GM21529 (cell line): ENCODE results near the gene BACH2.
"Not testable (repeated sequence)": the region's sequence is repeated elsewhere in the genome, so short reads cannot be mapped to it uniquely, and the experiment has no call there.

Source experiments
- ATAC-seq: cut with Tn5 transposase; IDR thresholded peaks from one replicate; pipeline ENCODE4 v1.9.1; 2021; ENCODE audit not compliant: unreplicated experiment

The BACH2 gene

GRCh38 chr6:89977808-89978748 is 318.6 kb downstream of the BACH2 start:
- no peak for ATAC-seq

GRCh38 chr6:89976694-89977020 is 320.0 kb downstream of the BACH2 start:
- ATAC-seq: no peak

GRCh38 chr6:89975991-89976693 is 320.5 kb downstream of the BACH2 start:
- ATAC-seq: no peak

- no peak for ATAC-seq
Observed at GRCh38 chr6:89975366-89975765, 321.3 kb downstream of the BACH2 start.

DNA sequence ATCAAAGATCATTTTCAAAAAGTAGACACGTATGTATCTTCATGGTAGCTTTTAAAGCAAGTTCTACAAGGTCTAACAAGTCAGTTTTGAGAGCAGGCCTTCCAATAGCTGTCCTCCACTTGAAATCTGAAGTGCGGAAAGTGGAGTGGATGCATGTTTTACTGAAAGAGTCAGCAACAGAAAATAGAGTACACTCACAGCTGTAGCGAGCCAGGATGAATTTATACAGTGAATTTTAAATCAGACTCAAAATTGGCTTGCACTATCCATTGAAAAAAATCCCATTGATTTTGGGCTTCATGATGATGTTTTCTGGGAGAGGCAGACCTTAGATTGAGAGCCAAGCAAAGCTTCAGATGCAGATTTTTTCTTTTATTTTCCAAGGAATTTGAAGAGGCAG is 321.8 kb downstream of the BACH2 start:
- no peak for ATAC-seq

DNA sequence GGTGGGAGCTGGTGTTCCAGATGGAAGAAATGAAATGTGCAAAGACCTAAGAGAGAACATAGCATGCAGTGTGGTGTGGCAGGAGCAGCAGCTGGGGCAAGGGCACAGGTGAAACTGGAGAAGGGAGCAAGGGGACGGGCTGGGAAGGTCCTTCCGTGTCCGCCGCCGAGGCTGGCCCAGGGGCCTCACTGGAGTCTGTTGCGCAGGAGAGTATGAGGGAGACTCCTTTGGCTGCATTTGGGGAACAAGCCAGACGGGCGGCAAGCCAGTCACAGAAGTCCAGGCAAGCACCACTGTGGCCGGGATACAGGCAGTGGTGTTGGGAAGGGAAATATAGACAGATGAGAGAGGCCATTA is 324.6 kb downstream of the BACH2 start:
- no peak for ATAC-seq

- ATAC-seq: not testable (repeated sequence)
Observed at GRCh38 chr6:89971338-89972024, 325.2 kb downstream of the BACH2 start.

- ATAC-seq: no peak
Observed at GRCh38 chr6:89970609-89971337, 325.9 kb downstream of the BACH2 start.

DNA sequence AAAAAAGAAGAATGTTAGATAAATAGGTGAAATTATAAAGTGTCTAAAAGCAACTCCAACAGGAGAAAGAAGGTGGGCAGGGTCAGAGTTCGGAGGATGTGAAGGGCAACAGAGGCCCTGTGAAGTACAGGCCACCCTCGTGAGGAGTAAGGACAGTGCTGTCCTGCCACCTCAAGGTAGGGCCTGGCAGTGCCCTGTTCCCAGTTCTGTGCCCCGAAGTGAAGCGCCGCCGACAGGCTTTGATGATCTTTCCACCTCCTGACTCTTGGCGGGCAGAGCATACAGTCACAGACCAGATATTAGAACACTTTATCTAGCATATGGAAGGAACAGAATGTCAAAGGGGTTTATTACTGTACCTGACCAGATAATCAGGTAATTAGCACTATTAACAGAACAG is 326.6 kb downstream of the BACH2 start:
- no peak for ATAC-seq

DNA sequence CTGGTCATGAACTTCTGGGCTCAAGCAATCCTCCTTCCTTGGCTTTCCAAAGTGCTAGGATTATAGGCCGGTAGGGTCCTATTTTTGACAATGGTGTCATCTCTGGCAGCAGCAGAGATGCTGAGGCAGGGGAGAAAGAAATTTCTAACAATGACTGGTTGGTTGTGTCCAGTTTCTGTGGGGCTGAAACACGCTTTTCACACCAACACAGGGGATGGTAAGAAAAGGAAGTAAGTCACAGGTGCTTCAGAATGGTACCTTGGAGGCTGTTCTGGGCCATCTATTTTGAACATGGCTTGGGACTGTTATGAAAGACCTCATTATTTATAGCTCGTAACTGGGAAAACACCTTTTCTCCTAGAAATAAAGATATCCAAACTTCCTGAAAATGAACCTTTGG is 329.7 kb downstream of the BACH2 start:
- no peak for ATAC-seq

DNA sequence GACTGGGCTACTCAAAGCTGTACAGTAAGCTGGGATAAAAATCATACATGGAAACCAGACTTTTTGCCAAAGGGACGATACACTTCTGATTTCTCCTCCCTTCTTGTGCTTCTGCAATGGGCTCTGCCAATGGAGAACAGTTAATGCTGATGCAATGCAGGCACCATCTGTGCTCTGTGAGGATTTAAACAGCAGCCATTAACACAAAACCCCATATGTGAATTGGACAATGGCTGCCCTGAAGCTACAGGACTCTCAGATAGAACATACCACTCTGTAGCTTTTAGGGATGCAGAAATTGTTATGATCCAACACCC is 330.5 kb downstream of the BACH2 start:
- ATAC-seq: no peak

DNA sequence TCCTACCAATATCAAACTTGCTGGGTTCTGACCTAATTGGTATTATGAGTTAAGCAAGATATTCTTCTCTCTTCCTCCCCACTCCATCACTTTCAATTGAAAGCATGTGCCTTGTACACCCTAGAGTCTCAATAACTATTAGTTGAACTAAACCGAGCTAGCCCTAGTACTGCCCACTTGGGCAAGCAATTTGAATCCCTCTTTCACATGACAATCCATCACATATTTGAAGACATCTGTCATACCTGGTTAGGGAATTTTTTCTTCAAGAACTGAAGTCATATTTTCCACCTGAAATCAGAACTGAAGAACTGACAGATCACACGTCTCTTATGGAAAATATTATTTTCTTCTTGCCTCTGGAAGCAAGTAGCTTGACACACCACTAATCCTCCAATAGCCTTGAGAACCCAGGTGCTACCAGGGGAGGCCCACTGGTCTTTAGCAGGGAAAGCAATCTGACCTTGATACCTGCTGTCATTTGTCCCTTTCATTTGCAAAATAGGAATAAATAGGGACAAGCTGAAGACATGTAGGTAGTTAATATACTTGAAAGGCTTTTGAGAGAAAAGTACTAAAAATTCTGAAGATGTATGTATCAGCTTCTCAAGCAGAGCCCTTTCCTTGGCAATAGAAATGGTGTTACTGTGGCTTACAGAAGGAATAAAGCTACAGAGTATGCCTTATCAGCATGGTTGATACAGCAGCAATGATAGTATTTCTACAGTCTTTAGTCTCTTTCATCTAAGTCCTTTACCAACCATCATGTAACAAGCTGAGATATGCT is 331.0 kb downstream of the BACH2 start:
- no peak for ATAC-seq

DNA sequence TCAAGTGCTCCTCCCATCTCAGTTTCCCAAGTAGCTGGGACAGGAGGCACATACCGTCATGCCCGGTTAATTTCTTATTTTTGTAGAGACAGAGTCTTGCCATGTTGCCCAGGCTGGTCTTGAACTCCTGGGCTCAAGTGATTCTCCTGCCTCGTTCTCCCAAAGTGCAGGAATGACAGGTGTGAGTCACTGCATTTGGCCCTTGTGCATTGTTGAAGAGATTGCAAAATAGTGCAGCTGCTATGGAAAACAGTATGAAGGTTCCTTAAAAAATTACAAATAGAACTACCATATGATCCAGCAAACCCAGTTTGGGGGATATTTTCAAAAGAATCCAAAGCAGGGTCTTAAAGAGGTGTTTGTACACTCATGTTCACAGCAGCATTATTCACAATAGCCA is 333.3 kb downstream of the BACH2 start:
- ATAC-seq: no peak

GRCh38 chr6:89961481-89961880 is 335.2 kb downstream of the BACH2 start:
- no peak for ATAC-seq

DNA sequence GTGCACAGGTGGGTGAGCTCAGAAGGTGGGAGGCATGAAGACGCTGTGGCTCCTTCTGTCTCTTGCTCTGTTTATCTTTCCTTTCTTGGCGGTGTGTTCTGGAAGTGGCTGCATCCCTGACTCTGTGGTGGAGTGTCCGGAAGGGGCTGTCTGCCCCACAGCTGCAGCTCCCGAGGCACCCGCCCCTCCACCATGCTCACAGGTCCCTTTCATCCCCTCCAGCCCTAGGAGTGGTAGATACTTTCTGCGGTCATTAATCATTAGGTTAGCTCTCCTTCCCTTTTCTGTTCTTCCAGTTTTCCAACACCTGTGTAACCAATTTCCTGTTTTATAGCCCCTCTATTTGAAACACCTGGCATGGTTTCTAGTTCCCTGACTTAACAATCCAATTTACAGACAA is 336.8 kb downstream of the BACH2 start:
- no peak for ATAC-seq

- ATAC-seq: no peak
Observed at GRCh38 chr6:89956182-89956581, 340.5 kb downstream of the BACH2 start.

- ATAC-seq: no peak
Observed at GRCh38 chr6:89955364-89955763, 341.3 kb downstream of the BACH2 start.

DNA sequence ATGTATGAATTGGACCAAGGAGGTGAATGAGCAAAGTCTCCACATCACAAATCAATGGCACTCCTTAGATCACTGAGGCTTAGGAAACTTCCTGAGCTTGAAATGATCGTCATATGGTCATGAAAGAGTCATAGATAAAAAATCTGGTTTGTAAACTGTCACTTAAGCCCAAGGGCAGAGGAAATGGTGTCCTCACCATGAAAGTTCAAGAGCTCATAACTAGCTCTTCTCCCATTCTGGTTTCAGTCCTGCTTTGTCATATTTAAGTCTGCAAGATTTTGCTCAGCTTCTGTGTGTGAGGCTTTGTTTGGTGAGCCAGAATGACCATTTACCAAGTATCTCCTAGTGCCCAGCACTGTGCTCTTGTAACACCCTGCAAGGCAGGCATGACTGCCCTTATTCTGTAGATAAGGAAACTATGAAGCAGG is 341.9 kb downstream of the BACH2 start:
- no peak for ATAC-seq

DNA sequence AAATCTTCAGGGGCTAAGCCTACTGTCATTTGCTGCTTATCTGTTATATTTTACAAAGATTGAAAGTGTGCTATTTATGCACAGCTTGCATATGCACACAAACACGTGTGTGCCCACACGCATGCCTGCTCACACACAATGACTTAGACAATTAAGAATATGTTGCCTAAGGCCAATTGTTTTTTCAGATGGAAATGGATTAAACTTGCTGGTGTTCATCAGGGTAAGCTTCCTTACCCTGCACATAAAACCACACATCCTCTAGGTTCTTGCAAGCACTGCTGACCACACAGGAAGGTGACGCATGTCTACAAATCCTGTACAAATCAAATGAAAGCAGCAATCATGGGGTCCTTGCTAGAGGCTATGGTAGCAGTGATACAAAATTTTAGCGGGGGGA is 344.0 kb downstream of the BACH2 start:
- no peak for ATAC-seq

- ATAC-seq: no peak
Observed at GRCh38 chr6:89952105-89952671, 344.5 kb downstream of the BACH2 start.
